ENCODE data around the gene MRGPRF. TPM values are rescaled to one million over a fixed set of nuclear protein-coding genes. Genes with fewer than 3 reads are reported as not detected.

MRGPRF gene, protein sequence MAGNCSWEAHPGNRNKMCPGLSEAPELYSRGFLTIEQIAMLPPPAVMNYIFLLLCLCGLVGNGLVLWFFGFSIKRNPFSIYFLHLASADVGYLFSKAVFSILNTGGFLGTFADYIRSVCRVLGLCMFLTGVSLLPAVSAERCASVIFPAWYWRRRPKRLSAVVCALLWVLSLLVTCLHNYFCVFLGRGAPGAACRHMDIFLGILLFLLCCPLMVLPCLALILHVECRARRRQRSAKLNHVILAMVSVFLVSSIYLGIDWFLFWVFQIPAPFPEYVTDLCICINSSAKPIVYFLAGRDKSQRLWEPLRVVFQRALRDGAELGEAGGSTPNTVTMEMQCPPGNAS
- polyA plus RNA-seq = not detected

- peaks cover 26% of the 10 kb centered on the region for H3K27me3 Mint-ChIP-seq
- H3K9me3 Mint-ChIP-seq = peaks cover 0 to 2% (median 0%) of the 10 kb centered on the region in 3 donors
- no peak within 1 kb of the TSS for H3K27ac Mint-ChIP-seq
- no peaks in the 10 kb centered on the region for H3K36me3 Mint-ChIP-seq
- no peak within 1 kb of the TSS for H3K4me3 Mint-ChIP-seq
- H3K4me1 Mint-ChIP-seq = no peaks in the 10 kb centered on the region
These were observed at the start of gene MRGPRF for GRCh38 chr11:69013009-69013951. TSS of gene MRGPRF (minus strand) at chr11:69013246. CDS start at chr11:69009901, 3,345 bp downstream.

DNA sequence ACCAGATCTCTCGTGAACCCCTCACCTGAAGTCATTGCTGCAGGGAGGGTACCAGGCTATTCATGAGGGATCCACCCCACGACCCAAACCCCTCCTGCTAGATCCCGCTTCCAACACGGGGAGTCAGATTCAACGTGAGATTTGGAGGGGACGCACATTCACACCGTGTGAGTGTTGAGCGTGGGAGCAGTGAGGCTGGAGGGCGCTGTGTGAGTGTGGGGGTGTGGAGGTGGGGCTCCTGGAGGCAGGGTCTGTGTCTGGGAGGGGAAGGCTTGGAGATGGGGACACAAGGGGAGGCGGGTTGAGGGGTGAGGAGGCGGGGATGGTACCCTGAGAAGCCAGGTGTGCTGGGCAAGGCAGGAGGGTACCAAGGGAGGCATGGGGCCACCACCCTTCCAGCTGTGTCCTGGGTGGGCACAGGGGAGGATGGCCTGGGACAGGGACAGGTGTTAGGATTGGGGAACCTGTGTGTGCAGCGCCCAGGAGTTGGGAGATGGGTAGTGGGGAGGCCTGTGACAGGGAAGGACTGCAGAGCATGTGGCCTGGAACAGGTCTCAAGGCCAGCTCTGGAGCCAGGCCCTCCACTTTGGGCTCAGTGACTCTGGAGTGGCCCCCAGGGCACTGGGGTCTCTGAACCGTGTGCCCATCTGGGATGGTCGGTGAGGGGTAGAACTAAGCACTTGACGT, 49.3 kb upstream of the MRGPRF start:
- Mint-ChIP-seq H3K4me3 (no peak overlapping the region), H3K9me3 (no peaks in the 10 kb centered on the region), H3K27me3 (no peaks in the 10 kb centered on the region), H3K4me1 (peaks cover 0 to 5% (median 0%) of the 10 kb centered on the region in 3 donors), H3K27ac (no peak overlapping the region), H3K36me3 (no peaks in the 10 kb centered on the region)

DNA sequence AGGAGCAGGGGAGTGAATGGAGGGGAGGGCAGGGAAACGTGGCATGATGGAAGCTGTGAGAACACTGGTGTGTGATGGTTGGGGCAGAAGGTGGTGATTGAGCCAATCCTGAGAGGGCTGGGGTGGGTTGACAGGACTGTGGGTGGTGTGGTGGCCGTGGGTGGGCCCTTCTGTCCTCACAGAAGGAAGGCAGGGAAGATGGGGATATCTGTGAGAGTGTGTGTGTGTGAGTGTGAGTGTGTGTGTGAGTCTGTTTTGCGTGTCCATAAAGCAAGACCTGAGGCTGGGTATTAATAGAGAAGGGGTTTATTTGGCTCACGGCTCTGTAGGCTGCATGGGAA, 48.6 kb upstream of the MRGPRF start:
- H3K27ac Mint-ChIP-seq = no peak overlapping the region
- no peaks in the 10 kb centered on the region for H3K36me3 Mint-ChIP-seq
- no peaks in the 10 kb centered on the region for H3K9me3 Mint-ChIP-seq
- H3K4me3 Mint-ChIP-seq = no peak overlapping the region
- H3K4me1 Mint-ChIP-seq = peaks cover 0 to 7% (median 0%) of the 10 kb centered on the region in 3 donors
- H3K27me3 Mint-ChIP-seq = no peaks in the 10 kb centered on the region

GRCh38 chr11:69060806-69061712, 48.0 kb upstream of the MRGPRF start:
- Mint-ChIP-seq H3K4me1 (peaks cover 4 to 12% (median 4%) of the 10 kb centered on the region in 3 donors), H3K27ac (peak overlapping the region in 2 of 3 donors; percentile 20 to 57), H3K36me3 (no peaks in the 10 kb centered on the region), H3K4me3 (no peak overlapping the region), H3K9me3 (no peaks in the 10 kb centered on the region), H3K27me3 (no peaks in the 10 kb centered on the region)

DNA sequence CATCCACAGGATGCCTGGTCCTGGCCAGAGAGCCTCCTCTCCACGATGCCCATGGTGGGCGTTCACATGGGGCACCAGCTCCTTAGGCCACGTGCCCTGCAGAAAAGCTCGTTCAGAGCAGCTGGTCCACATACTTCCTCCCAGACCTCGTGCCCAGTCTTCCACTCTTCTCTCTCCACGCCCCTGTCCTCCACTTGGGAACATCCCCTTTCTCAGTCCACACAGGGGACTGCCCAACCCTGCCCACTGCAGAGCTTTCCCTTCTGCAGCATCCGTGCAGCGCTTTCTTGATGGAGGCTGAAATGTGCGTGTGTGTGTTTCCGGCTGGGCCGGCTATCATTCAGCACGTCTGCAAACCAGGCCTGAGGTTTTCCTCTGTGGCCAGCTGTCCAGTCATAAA, 46.9 kb upstream of the MRGPRF start:
- no peaks in the 10 kb centered on the region for H3K9me3 Mint-ChIP-seq
- peak overlapping the region in 2 of 3 donors; percentile 20 to 57 for H3K27ac Mint-ChIP-seq
- H3K4me1 Mint-ChIP-seq = peaks cover 6 to 20% (median 9%) of the 10 kb centered on the region in 3 donors
- H3K27me3 Mint-ChIP-seq = no peaks in the 10 kb centered on the region
- H3K4me3 Mint-ChIP-seq = peak overlapping the region in 1 of 4 donors; percentile 83
- H3K36me3 Mint-ChIP-seq = peaks cover 2% of the 10 kb centered on the region

DNA sequence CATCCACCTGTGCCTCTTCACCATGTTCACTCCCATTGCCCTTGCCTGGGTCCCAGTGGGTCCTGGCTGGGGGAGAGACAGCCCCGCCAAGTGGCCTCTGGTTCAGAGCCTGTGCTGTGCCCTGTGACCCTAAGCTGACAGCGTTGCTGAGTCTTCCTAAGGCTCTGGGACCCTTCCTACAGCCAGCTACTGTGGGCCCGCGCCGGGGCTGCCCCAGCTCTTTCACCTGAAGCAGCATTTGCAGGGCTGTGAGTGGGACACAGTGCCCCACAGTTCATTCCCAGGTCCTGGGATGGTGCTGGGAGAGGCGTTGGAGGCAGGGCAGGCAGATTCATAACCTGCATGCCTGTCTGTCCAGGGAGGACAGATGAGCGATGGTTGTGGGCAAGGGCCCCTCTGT, 46.4 kb upstream of the MRGPRF start:
- Mint-ChIP-seq H3K4me3 (no peak overlapping the region), H3K4me1 (peaks cover 6 to 20% (median 11%) of the 10 kb centered on the region in 3 donors), H3K36me3 (peaks cover 2% of the 10 kb centered on the region), H3K27ac (no peak overlapping the region), H3K9me3 (no peaks in the 10 kb centered on the region), H3K27me3 (no peaks in the 10 kb centered on the region)

DNA sequence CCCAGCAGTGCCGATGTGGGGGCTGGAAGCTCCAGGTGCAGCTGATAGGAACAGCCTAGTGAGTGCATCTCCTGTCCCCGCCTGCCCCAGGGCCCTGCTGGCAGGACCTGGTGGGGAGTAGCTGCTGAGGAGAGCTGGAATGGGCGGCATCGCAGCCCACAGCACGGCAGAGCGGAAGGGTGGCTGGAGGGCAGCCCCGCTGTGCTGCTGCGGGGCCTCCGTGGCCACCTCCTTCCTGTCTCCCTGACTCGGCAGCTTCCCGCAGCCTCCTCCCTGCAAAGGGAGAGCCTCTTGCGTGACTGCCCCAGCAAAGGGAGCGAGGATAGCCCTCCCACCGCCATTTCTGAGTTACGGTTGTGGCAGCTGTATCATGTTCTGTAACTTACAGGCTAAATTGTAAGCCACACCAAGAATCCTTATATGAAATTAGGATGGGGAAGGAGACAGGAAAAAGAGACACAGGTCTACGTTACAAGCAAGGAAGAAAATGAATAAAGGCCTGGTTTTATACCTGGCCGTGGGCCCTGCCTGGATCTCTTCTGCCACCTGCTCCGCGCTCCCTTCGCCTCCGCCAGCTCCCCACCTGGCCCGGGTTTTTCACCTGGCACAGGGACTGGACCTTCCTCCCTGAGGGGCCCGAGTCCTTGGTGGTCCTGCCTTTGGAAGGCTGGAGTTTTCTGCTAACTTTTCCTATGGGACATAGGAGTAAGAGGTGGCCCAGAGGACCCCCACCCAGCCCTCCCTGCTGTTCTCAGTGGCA, 45.6 kb upstream of the MRGPRF start:
- peaks cover 6 to 21% (median 11%) of the 10 kb centered on the region in 3 donors for H3K4me1 Mint-ChIP-seq
- H3K27ac Mint-ChIP-seq = no peak overlapping the region
- H3K9me3 Mint-ChIP-seq = no peaks in the 10 kb centered on the region
- H3K4me3 Mint-ChIP-seq = no peak overlapping the region
- H3K36me3 Mint-ChIP-seq = peaks cover 2% of the 10 kb centered on the region
- H3K27me3 Mint-ChIP-seq = no peaks in the 10 kb centered on the region

DNA sequence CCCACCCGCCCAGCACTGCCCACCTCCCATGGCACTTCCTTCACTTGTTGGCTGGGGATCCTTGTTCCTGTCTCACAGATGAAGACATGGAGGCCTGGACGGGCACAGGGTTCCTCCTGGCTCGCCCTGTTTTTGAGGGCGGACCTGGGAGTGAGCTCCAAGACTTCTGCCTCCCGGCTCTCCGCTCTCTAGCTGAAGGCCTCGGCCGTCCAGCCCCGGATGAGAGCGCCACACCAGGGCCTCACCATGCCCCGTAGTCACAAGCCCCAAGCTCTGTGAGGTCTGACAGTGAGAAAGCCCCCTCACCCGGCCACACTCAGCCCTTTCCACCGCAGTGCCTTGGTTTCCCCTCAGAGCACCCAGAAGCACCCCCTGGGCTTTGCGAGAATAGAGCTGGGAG, 44.8 kb upstream of the MRGPRF start:
- no peaks in the 10 kb centered on the region for H3K27me3 Mint-ChIP-seq
- H3K36me3 Mint-ChIP-seq = peaks cover 2% of the 10 kb centered on the region
- H3K9me3 Mint-ChIP-seq = no peaks in the 10 kb centered on the region
- H3K4me3 Mint-ChIP-seq = no peak overlapping the region
- H3K27ac Mint-ChIP-seq = peak overlapping the region in 2 of 3 donors; percentile 3 to 93
- H3K4me1 Mint-ChIP-seq = peaks cover 6 to 24% (median 15%) of the 10 kb centered on the region in 3 donors

- H3K4me3 Mint-ChIP-seq = peak overlapping the region in 1 of 4 donors; percentile 51
- no peaks in the 10 kb centered on the region for H3K27me3 Mint-ChIP-seq
- peaks cover 8 to 28% (median 18%) of the 10 kb centered on the region in 3 donors for H3K4me1 Mint-ChIP-seq
- H3K27ac Mint-ChIP-seq = peak overlapping the region in 2 of 3 donors; percentile 46 to 93
- no peaks in the 10 kb centered on the region for H3K9me3 Mint-ChIP-seq
- peaks cover 2% of the 10 kb centered on the region for H3K36me3 Mint-ChIP-seq
These were observed 44.2 kb upstream of the MRGPRF start for GRCh38 chr11:69057236-69057635.

- Mint-ChIP-seq H3K27ac (peak overlapping the region; percentile 86 to 97 (median 93)), H3K36me3 (peaks cover 2% of the 10 kb centered on the region), H3K9me3 (no peaks in the 10 kb centered on the region), H3K4me3 (peak overlapping the region; percentile 41 to 94 (median 55)), H3K27me3 (peaks cover 3% of the 10 kb centered on the region), H3K4me1 (peaks cover 19 to 38% (median 30%) of the 10 kb centered on the region in 3 donors)
These were observed 42.8 kb upstream of the MRGPRF start for GRCh38 chr11:69055598-69056516.

GRCh38 chr11:69055212-69055586, 42.2 kb upstream of the MRGPRF start:
- H3K36me3 Mint-ChIP-seq = peaks cover 2% of the 10 kb centered on the region
- peaks cover 3% of the 10 kb centered on the region for H3K27me3 Mint-ChIP-seq
- H3K4me3 Mint-ChIP-seq = peak overlapping the region in 2 of 4 donors; percentile 55 to 94
- no peaks in the 10 kb centered on the region for H3K9me3 Mint-ChIP-seq
- peaks cover 23 to 36% (median 32%) of the 10 kb centered on the region in 3 donors for H3K4me1 Mint-ChIP-seq
- H3K27ac Mint-ChIP-seq = peak overlapping the region in 2 of 3 donors; percentile 86 to 93

GRCh38 chr11:69054397-69055211, 41.6 kb upstream of the MRGPRF start:
- no peaks in the 10 kb centered on the region for H3K9me3 Mint-ChIP-seq
- peak overlapping the region in 1 of 4 donors; percentile 33 for H3K4me3 Mint-ChIP-seq
- peaks cover 3% of the 10 kb centered on the region for H3K27me3 Mint-ChIP-seq
- H3K27ac Mint-ChIP-seq = peak overlapping the region; percentile 77 to 92 (median 87)
- peaks cover 2% of the 10 kb centered on the region for H3K36me3 Mint-ChIP-seq
- peaks cover 23 to 40% (median 36%) of the 10 kb centered on the region in 3 donors for H3K4me1 Mint-ChIP-seq
